CD14-positive monocyte (primary cell): ENCODE results near the gene WDR82. TPM values are rescaled to one million over a fixed set of nuclear protein-coding genes. Genes with fewer than 3 reads are reported as not detected.

ENCODE experiments used
- DNase-seq, 3 donors: peaks; one replicate each; pipeline ENCODE4 v3.0.0-alpha.2; 2011 to 2022
- H2AFZ ChIP-seq: 2 replicates; pipeline ENCODE4 v1.6.0; 2012; ENCODE audit warnings: mild to moderate bottlenecking, low read depth, low read length, inconsistent platforms; ENCODE audit not compliant: insufficient read depth, poor library complexity, severe bottlenecking
- H3K27ac ChIP-seq, 2 donors: 1 replicate in 1 of 2; 2 replicates in 1 of 2; pipeline ENCODE4 v1.5.1; 2012 to 2013; ENCODE audit warnings: low read length in 2 of 2, control low read depth in 1 of 2, inconsistent platforms in 1 of 2, low read depth in 1 of 2, mild to moderate bottlenecking in 1 of 2
- H3K27me3 ChIP-seq, 2 donors: one replicate each; pipeline versions ENCODE4 v1.6.0 to v1.6.1; 2011 to 2013; ENCODE audit warnings: low read length in 2 of 2; ENCODE audit not compliant: control insufficient read depth in 2 of 2, insufficient read depth in 2 of 2
- H3K36me3 ChIP-seq, 2 donors: replicated peaks in 1 of 2; 1 replicate in 1 of 2; 2 replicates in 1 of 2; pipeline versions ENCODE4 v1.5.1 to v1.6.1; 2012 to 2013; ENCODE audit warnings: low read length in 2 of 2, control low read depth in 1 of 2, inconsistent platforms in 1 of 2, mild to moderate bottlenecking in 1 of 2; ENCODE audit not compliant: insufficient read depth in 2 of 2, control insufficient read depth in 1 of 2
- H3K4me1 ChIP-seq, 2 donors: 1 replicate in 1 of 2; 2 replicates in 1 of 2; pipeline versions ENCODE4 v1.5.1 to v1.6.1; 2012 to 2013; ENCODE audit warnings: low read length in 2 of 2, control low read depth in 1 of 2, inconsistent platforms in 1 of 2, mild to moderate bottlenecking in 1 of 2, moderate library complexity in 1 of 2; ENCODE audit not compliant: insufficient read depth in 2 of 2, control insufficient read depth in 1 of 2
- H3K4me2 ChIP-seq: replicated peaks from 2 replicates; pipeline ENCODE3; 2012; ENCODE audit warnings: low read length, moderate library complexity, mild to moderate bottlenecking; ENCODE audit not compliant: poor library complexity, severe bottlenecking; ENCODE audit errors: extremely low read depth
- H3K4me3 ChIP-seq, 3 experiments: fragments of 200-600 bp in 1 of 3; sonication (generic) in 1 of 3; replicated peaks in 1 of 3; 1 replicate in 2 of 3; 2 replicates in 1 of 3; pipeline ENCODE4 v1.5.1; 2011 to 2013; ENCODE audit warnings: low read length in 3 of 3, mild to moderate bottlenecking in 3 of 3, control low read depth in 2 of 3, low read depth in 2 of 3, inconsistent platforms in 1 of 3, moderate library complexity in 1 of 3
- H3K79me2 ChIP-seq: 2 replicates; pipeline ENCODE4 v1.6.0; 2012; ENCODE audit warnings: mild to moderate bottlenecking, control low read depth, inconsistent platforms, low read length, moderate library complexity; ENCODE audit not compliant: insufficient read depth
- H3K9ac ChIP-seq: 2 replicates; pipeline ENCODE4 v1.6.0; 2017; ENCODE audit warnings: low read length, mild to moderate bottlenecking; ENCODE audit not compliant: insufficient read depth, poor library complexity, severe bottlenecking
- H3K9me3 ChIP-seq, 2 donors: replicated peaks in 1 of 2; 1 replicate in 1 of 2; 2 replicates in 1 of 2; pipeline versions ENCODE4 v1.5.1 to v1.6.1; 2012 to 2013; ENCODE audit warnings: low read length in 2 of 2, control low read depth in 1 of 2; ENCODE audit not compliant: control insufficient read depth in 1 of 2, insufficient read depth in 1 of 2
- H4K20me1 ChIP-seq: 2 replicates; pipeline ENCODE4 v1.6.0; 2012; ENCODE audit warnings: mild to moderate bottlenecking, low read length, control low read depth, moderate library complexity; ENCODE audit not compliant: insufficient read depth
- H3K27ac Mint-ChIP-seq, 7 donors: one replicate each; pipeline ENCODE4 v1.8.0; 2020; ENCODE audit warnings: mild to moderate bottlenecking in 7 of 7, mixed read lengths in 7 of 7, moderate library complexity in 6 of 7, inconsistent platforms in 2 of 7
- H3K27me3 Mint-ChIP-seq, 3 donors: one replicate each; pipeline ENCODE4 v1.8.0; 2021 to 2022; ENCODE audit warnings: low read depth in 3 of 3, mild to moderate bottlenecking in 3 of 3, mixed read lengths in 3 of 3, moderate library complexity in 3 of 3, inconsistent platforms in 1 of 3
- H3K36me3 Mint-ChIP-seq, 2 donors: one replicate each; pipeline ENCODE4 v1.8.0; 2020; ENCODE audit warnings: mixed read lengths in 2 of 2, inconsistent platforms in 1 of 2, mild to moderate bottlenecking in 1 of 2
- H3K4me1 Mint-ChIP-seq: one replicate; pipeline ENCODE4 v1.8.0; 2020; ENCODE audit warnings: mild to moderate bottlenecking, mixed read lengths
- H3K4me3 Mint-ChIP-seq, 2 donors: one replicate each; pipeline ENCODE4 v1.8.0; 2020; ENCODE audit warnings: mild to moderate bottlenecking in 2 of 2, mixed read lengths in 2 of 2, moderate library complexity in 1 of 2
- H3K9me3 Mint-ChIP-seq, 7 donors: one replicate each; pipeline ENCODE4 v1.8.0; 2020 to 2022; ENCODE audit warnings: mixed read lengths in 7 of 7, mild to moderate bottlenecking in 6 of 7, moderate library complexity in 6 of 7, inconsistent platforms in 2 of 7
- CTCF ChIP-seq: fragments of 200-600 bp; IDR thresholded peaks from one replicate; pipeline ENCODE4 v1.8.0; 2022; ENCODE audit warnings: antibody characterized with exemption, mild to moderate bottlenecking
- WGBS: methylation state at CpG from one replicate; pipeline ENCODE4 v1.1.5; 2013; ENCODE audit warnings: missing lambda C conversion rate; ENCODE audit not compliant: insufficient coverage; 5-methylcytosine and 5-hydroxymethylcytosine counted together
- intact Hi-C, 2 donors: fragments of 100-400 bp; cut with micrococcal nuclease; formaldehyde crosslinking; loops; one replicate each; pipeline versions ENCODE4 v1.15.0 to v1.15.1; 2023
- polyA plus RNA-seq, 3 donors: library from polyadenylated mRNA; depleted of rRNA in 1 of 3; unstranded in 2 of 3; stranded (reverse) in 1 of 3; fragments of 300-500 nt in 2 of 3; fragments of >200 nt in 1 of 3; fragmentation: Illumina TruSeq in 2 of 3; gene quantifications; 1 replicate in 2 of 3; 2 replicates in 1 of 3; pipeline ENCODE4 v1.2.3, GENCODE V29; 2012 to 2021

WDR82 gene
- polyA plus RNA-seq, 3 donors = 27.3 to 33.4 (median 32.3) TPM

GRCh38 chr3:52291508-52292181 lies 13.2 kb upstream of the WDR82 start:
- TF ChIP-seq CTCF = peak; percentile 71
- Mint-ChIP-seq H3K27me3 (peaks cover 0 to 3% (median 0%) of the 10 kb centered on the region in 3 donors), H3K36me3 (peaks cover 54 to 61% of the 10 kb centered on the region in 2 donors), H3K4me3 (no peak overlapping the region), H3K27ac (peak overlapping the region in 4 of 7 donors; percentile 30 to 81 (median 55)), H3K4me1 (peaks cover 17% of the 10 kb centered on the region), H3K9me3 (no peaks in the 10 kb centered on the region)
- H3K9me3 ChIP-seq = no peaks in the 10 kb centered on the region
- peaks cover 15% of the 10 kb centered on the region for H4K20me1 ChIP-seq
- WGBS = 96% methylated on average over 4 of the region's 7 CpGs
- H3K27ac ChIP-seq = peak overlapping the region in 1 of 2 donors; percentile 20
- H3K9ac ChIP-seq = no peak overlapping the region
- DNase-seq = peak in 2 of 3 donors; percentile 39 to 41
- H3K27me3 ChIP-seq = no peaks in the 10 kb centered on the region
- no peak overlapping the region for H3K4me3 ChIP-seq
- peaks cover 37 to 63% of the 10 kb centered on the region in 2 donors for H3K36me3 ChIP-seq
- peaks cover 11 to 20% of the 10 kb centered on the region in 2 donors for H3K4me1 ChIP-seq
- H2AFZ ChIP-seq = no peak overlapping the region
- intact Hi-C loops = loop anchor here (2.0 to 5.0 kb wide), 2 partner anchors 46 to 47 kb away; no protein-coding TSS in a partner anchor
- peaks cover 47% of the 10 kb centered on the region for H3K79me2 ChIP-seq
- no peak overlapping the region for H3K4me2 ChIP-seq

DNA sequence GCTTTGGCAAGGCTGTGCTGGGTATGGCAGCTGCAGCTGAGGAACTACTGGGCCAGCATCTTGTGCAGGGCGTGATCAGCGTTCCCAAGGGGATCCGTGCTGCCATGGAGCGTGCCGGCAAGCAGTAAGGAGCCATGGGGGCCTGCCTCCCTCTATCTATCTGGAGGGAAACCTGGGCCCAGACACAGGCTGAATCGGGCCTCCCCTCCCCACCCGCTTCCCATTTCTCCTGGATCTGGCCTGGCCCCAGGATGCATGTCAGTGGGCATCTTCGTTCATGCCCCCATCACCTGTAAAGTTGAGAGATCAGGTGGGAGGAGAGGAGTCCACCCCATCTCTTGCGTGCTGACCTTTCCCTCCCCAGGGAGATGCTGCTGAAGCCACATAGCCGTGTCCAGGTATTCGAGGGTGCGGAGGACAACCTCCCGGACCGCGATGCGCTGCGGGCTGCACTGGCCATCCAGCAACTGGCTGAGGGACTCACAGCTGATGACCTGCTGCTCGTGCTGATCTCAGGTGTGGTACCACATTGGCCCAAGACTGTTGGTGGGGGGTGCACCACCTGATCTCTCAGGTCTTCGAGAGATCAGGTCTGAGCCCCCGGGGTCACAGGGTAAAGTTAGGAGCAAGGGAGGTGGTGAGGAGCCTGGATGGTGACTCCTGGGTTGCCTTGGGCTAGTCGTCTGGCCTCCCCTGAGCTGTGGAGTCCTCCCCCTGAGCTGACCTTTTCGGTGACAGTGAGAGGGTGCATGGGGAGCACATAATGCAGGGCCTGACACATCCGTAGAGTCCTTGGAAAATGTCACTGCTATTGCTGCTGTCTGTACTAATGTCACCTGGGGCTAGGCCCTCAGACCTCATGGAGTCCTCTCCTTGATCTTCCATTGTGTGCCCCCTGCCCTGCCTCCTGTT lies 12.4 kb upstream of the WDR82 start:
- Histone ChIP-seq H3K4me3 (no peak overlapping the region), H4K20me1 (peaks cover 9% of the 10 kb centered on the region), H3K4me1 (peaks cover 12 to 21% of the 10 kb centered on the region in 2 donors), H3K36me3 (peaks cover 37 to 55% of the 10 kb centered on the region in 2 donors), H3K9ac (no peak overlapping the region), H3K4me2 (no peak overlapping the region), H3K27ac (no peak overlapping the region), H3K79me2 (peaks cover 50% of the 10 kb centered on the region), H2AFZ (no peak overlapping the region), H3K9me3 (no peaks in the 10 kb centered on the region), H3K27me3 (no peaks in the 10 kb centered on the region)
- WGBS = 98% methylated on average over 17 of the region's 23 CpGs
- Mint-ChIP-seq H3K36me3 (peaks cover 49 to 53% of the 10 kb centered on the region in 2 donors), H3K27me3 (peaks cover 0 to 3% (median 0%) of the 10 kb centered on the region in 3 donors), H3K4me1 (peaks cover 17% of the 10 kb centered on the region), H3K27ac (peak overlapping the region in 4 of 7 donors; percentile 30 to 64 (median 45)), H3K9me3 (no peaks in the 10 kb centered on the region), H3K4me3 (no peak overlapping the region)
- no peak for TF ChIP-seq CTCF
- intact Hi-C loops = loop anchor here (2.0 to 5.0 kb wide), 2 partner anchors 46 to 48 kb away; no protein-coding TSS in a partner anchor
- no peak for DNase-seq
